Fibroblast of skin of left quadriceps (primary cell): ENCODE results near the gene AAGAB.

Source experiments
- DNase-seq, 2 experiments: peaks; one replicate each; pipeline ENCODE4 v3.0.0-alpha.2; 2013; ENCODE audit warnings: low read depth in 2 of 2

Gene AAGAB

GRCh38 chr15:67187351-67187854 is 67.1 kb downstream of the AAGAB start:
- DNase-seq = no peak

- DNase-seq = no peak
Measured at GRCh38 chr15:67186688-67187087, 67.8 kb downstream of the AAGAB start.

- DNase-seq = no peak
Measured at GRCh38 chr15:67186226-67186649, 68.2 kb downstream of the AAGAB start.

- no peak for DNase-seq
Measured at GRCh38 chr15:67185621-67186225, 68.7 kb downstream of the AAGAB start.

- DNase-seq = no peak
Measured at GRCh38 chr15:67185051-67185450, 69.4 kb downstream of the AAGAB start.

GRCh38 chr15:67184208-67184925 is 70.1 kb downstream of the AAGAB start:
- no peak for DNase-seq

GRCh38 chr15:67183443-67184169 is 70.9 kb downstream of the AAGAB start:
- peak; percentile 85 to 87 for DNase-seq

- no peak for DNase-seq
Measured at GRCh38 chr15:67181221-67181639, 73.2 kb downstream of the AAGAB start.

GRCh38 chr15:67180514-67181191 is 73.8 kb downstream of the AAGAB start:
- no peak for DNase-seq

- DNase-seq = no peak
Measured at GRCh38 chr15:67180035-67180434, 74.4 kb downstream of the AAGAB start.

- DNase-seq = no peak
Measured at GRCh38 chr15:67179411-67179995, 75.0 kb downstream of the AAGAB start.

GRCh38 chr15:67178569-67179210 is 75.8 kb downstream of the AAGAB start:
- peak; percentile 89 for DNase-seq

GRCh38 chr15:67177752-67178151 is 76.7 kb downstream of the AAGAB start:
- no peak for DNase-seq

GRCh38 chr15:67176195-67176971 is 78.1 kb downstream of the AAGAB start:
- DNase-seq = no peak

- DNase-seq = no peak
Measured at GRCh38 chr15:67175643-67176071, 78.8 kb downstream of the AAGAB start.

GRCh38 chr15:67174864-67175573 is 79.4 kb downstream of the AAGAB start:
- DNase-seq = no peak

GRCh38 chr15:67174446-67174845 is 80.0 kb downstream of the AAGAB start:
- no peak for DNase-seq

- no peak for DNase-seq
Measured at GRCh38 chr15:67173786-67174185, 80.7 kb downstream of the AAGAB start.

GRCh38 chr15:67173005-67173404 is 81.5 kb downstream of the AAGAB start:
- no peak for DNase-seq

GRCh38 chr15:67172172-67172571 is 82.3 kb downstream of the AAGAB start:
- no peak for DNase-seq
